ENCODE data around the gene ATP6V0E1.
"Not testable (repeated sequence)": the region's sequence is repeated elsewhere in the genome, so short reads cannot be mapped to it uniquely, and the experiment has no call there.

Gene ATP6V0E1

GRCh38 chr5:173075970-173076369 lies 92.4 kb downstream of the ATP6V0E1 start:
- no peak for DNase-seq (ENCODE audit: low spot score)

GRCh38 chr5:173076471-173076870 lies 92.9 kb downstream of the ATP6V0E1 start:
- DNase-seq (ENCODE audit: low spot score): not testable (repeated sequence)

- DNase-seq (ENCODE audit: low spot score): no peak
Observed at GRCh38 chr5:173078878-173079277, 95.3 kb downstream of the ATP6V0E1 start.
